WI38 (cell line): ENCODE data around the gene PLCH2.

Experiments
- H3K4me3 ChIP-seq: 2 replicates; pipeline ENCODE4 v1.5.1; 2011; ENCODE audit warnings: low read depth, mild to moderate bottlenecking, control low read depth, low read length
- CTCF ChIP-seq: IDR thresholded peaks from 2 replicates; pipeline ENCODE4 v1.5.1; 2012; ENCODE audit warnings: low read depth, mild to moderate bottlenecking, control low read depth, low read length

Gene PLCH2

GRCh38 chr1:2529784-2530512, 53.9 kb downstream of the PLCH2 start, which contains the start of gene HES5:
HES5 (minus strand) TSS chr1:2530263; CDS start chr1:2530164, 99 bp downstream.
- 0 out of 2 replicates have a peak within 1 kb of the TSS, but pooled peaks have one; percentile 8 for H3K4me3 ChIP-seq
- no peak for TF ChIP-seq CTCF

GRCh38 chr1:2530513-2531361, 54.6 kb downstream of the PLCH2 start:
- no peak for TF ChIP-seq CTCF
- H3K4me3 ChIP-seq = no peak overlapping the region

- TF ChIP-seq CTCF = no peak
- H3K4me3 ChIP-seq = no peak overlapping the region
Observed at GRCh38 chr1:2532485-2533160, 56.5 kb downstream of the PLCH2 start.

GRCh38 chr1:2533365-2533764, 57.3 kb downstream of the PLCH2 start:
- TF ChIP-seq CTCF = no peak
- no peak overlapping the region for H3K4me3 ChIP-seq

GRCh38 chr1:2534315-2534686, 58.2 kb downstream of the PLCH2 start:
- no peak overlapping the region for H3K4me3 ChIP-seq
- TF ChIP-seq CTCF = no peak

GRCh38 chr1:2534687-2535441, 58.8 kb downstream of the PLCH2 start:
- TF ChIP-seq CTCF = no peak
- H3K4me3 ChIP-seq = no peak overlapping the region
